ENCODE data around the gene SGSH.

The SGSH gene

DNA sequence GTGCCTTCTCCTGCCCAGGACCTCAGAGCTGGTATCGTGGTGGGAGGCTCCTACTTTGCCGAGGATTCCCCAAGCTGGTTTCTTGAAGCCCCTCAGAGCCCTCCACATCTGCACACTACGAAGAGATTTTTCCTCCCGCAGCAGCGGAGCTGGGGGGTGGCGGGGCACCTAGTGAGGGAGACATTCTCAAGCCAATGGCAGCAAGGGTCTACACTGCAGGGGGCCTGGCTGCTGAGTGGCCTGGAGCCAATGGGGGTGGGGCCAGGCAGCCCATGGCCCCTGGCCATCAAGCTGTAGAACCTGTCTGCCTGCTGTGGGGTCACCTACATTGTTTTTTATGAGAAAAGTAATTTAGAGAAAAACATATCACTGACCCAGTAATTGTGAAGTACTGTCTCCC is 5.1 kb upstream of the SGSH start:
- DNase-seq, result no peak

DNA sequence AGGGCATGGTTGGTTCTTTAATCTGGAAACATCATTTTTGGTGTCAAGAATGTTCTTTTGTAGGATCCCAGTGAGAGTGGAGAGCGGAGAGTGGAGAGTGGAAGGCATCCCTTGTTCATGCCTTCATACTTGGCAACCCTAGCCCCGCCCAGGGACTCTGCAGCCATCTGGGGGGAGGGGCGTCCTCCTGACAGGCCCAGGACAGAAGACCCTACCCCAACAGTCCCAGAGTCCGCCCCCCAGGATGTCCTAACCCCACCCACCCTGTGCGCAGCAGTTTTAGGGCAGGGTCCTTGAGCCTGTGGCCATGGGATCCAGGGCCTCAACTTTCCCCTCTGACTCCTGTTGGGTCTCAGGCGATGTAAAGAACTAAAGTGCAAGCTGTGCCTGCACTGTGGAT is 4.5 kb upstream of the SGSH start:
- DNase-seq, result no peak

DNA sequence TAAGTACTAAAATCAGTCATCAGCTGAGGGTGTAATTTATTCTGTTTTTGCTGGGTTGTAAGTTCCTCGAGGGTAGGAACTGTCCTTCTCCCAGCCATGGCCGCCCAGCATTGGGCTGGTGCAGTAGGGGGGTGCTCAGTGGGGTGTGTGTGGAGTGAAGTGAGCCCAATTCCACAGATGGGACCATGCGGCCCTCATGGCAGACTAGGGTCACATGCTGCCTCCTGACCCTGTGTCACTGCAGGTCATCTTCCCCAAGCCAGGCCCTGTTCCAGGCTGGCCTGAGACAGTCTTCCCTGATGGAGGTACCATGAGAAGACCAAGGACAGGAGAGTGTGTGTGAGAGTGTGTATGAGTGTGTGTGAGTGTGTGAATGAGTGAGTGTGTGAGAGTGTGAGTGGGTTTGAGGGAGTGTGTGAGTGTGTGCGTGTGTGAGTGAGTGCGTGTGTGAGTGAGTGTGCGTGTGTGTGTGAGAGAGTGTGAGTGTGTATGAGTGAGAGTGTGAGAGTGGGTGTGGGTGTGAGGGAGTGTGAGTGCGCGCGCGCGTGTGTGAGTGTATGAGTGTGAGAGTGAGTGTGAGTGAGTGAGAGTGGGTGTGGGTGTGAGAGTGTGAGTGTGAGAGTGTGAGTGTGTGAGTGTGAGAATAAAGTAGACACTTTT is 3.8 kb upstream of the SGSH start:
- no peak for DNase-seq

DNA sequence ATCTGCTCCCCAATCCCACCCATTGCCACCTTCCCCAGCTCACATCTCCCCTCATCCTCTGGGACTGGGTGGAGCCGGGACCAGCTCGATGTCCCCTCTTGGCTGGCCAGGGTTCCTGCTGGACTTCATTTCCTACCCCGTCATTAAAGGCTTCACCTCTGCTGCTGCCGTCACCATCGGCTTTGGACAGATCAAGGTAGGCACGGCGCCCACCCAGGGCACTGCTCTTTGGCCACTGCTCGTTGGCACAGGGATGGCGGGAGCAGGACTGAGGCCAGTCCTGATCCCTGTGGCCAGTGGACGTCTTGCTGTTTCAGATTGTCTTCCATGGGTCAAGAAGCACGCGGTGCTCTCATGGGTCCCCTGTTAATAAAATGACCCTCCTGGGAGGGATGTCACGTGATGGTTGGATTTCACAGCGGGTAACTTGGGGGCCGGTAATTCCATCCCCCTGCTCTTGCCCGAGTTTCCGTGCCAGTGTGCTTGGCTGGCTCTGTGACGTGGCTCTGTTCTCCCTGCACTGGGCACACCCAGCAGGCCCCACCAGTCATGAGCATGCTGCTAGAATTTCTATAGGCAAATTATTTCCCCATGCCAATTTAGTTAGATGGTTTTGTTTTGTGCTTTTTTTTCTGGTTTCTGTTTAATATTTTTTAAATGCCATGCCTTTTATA is 3.1 kb upstream of the SGSH start:
- DNase-seq, result no peak

DNA sequence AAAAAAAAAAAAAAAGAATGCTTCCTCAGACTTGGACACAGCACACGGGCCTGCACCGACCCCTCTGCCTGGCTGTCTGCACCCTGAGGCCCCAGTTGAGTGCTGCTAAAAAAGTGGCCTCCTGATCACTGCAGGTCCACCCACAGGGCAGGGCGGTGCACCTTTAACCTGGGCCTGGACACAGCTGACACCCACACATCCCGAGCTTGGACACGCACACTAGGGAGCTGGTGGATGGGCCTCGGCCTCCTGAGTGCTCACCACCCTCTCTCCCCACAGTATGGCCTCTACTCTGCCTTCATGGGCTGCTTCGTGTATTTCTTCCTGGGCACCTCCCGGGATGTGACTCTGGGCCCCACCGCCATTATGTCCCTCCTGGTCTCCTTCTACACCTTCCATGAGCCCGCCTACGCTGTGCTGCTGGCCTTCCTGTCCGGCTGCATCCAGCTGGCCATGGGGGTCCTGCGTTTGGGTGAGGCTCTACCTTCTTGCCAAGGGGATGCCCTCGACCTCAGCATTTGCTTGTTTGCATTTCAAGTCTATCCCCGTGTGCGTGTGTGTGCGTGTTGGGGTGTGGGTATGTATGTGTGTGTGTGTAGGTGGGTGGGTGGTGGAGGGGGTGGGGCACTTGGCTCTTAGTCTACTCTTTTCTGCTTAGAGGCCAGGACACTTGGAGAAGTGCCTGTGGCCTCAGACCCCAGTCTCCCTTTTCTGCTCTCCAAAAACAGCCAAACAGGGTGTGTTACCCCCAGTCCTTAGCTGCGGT is 2.4 kb upstream of the SGSH start:
- DNase-seq, result no peak

DNA sequence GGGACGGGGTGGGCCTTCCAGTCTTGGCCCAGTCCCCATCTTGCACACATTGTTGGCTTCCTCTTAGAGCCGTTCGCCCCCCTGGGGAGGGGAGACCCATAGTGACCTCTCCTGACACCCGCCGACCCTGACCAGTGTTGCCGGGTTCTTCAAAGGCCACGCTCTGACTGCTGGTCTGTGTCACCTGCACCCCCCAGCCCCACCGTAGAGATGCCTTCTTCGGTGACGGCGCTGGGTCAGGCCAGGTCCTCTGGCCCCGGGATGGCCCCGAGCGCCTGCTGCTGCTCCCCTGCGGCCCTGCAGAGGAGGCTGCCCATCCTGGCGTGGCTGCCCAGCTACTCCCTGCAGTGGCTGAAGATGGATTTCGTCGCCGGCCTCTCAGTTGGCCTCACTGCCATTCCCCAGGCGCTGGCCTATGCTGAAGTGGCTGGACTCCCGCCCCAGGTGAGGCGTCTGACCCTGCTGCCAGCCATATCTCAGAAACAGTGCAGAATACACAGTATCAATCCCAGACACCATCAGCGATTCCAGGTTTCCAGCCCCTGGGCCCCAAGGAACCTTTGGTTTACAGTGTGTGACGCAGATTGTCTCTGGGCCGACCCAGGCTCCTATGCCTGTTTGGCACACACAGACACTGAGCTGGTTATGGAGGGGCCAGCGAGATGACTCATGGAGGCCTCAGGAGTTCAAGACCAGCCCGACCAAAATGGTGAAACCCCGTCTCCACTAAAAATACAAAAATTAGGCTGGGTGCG is 1.4 kb upstream of the SGSH start:
- no peak for DNase-seq

DNA sequence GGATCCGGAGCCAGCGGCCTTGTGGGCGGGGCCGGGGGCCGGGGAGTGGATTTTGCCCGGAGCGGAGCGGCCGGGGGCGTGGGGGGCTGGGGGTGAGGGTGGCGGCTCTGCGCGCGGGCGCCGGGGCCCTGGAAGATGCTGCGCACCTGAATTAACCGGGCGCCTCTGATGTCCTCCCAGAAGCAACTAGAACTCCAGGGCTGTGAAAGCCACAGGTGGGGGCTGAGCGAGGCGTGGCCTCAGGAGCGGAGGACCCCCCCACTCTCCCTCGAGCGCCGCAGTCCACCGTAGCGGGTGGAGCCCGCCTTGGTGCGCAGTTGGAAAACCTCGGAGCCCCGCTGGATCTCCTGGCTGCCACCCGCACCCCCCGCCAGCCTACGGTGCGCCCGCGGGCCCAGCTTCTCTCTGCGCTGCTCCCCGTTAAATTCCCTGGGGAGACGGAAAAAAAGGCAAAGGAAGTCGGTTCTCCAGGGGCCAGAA is 643 bp upstream of the SGSH start:
- DNase-seq, result no peak

DNA sequence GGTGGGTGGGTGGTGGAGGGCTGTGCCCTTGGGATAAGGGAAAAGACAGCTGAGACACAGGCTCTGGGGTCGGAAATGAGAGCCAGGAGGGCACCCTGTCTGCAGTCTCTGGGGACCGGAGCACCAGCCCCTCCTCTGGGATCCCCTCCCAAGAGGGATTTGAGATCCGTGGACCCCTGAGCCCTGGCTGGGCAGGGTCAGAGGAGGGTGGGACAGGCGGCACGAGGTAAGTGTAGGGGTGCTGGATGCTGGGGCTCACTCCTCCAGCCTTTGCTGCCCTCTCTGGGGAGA is 425 bp downstream of the SGSH start:
- no peak for DNase-seq

DNA sequence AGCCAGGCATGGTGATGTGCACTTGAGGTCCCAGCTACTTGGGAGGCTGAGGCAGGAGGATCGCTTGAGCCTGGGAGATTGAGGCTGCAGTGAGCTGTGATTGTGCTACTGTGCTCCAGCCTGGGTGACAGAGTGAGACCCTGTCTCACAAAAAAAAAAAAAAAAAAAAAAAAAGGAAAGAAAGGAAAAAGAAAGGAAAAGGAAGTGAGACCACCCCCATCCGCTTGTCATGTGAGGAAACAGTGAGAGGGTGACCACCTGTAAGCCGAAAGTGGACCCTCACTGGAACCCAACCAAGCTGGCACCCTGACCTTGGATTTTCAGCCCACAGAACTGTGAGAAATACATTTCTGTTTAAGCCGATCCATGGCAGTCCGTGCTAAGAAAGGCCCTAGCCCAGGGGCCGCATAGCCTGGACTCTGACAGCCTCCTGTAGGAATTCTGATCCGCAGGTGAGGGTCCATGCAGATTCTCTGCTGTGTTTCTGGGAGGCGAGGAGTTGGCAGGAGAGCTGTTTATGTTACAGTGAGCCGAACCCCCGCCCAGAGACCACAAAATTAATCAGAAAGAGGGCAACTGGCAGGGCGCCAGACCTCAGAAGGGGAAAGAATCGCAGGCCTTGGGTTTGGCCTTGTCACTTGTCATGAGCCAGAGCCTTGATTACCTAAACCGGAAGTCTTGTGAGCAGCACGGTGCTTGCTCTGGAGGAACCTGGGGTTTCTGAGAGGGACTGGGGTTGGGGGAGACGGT is 945 bp downstream of the SGSH start:
- DNase-seq, result peak; percentile 37

DNA sequence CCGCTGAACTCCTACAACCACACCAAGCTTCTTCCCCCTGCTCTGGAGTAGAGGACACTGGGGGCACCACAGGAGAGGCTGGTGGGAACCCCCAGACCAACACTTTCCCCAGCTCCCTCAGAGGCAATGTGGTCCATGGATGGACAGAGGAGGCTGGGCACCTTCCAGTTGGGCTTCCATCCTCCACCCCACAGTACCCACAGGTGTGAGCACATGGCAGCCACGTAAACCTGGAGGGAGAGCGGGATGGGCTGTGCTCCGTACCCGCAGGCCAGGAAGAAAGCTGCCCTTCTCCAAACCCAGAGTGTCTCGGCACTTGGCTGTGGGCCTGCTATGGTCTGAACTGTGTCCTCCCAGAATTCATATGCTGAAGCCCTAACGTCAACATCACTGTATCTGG is 1.7 kb downstream of the SGSH start:
- DNase-seq, result no peak

DNA sequence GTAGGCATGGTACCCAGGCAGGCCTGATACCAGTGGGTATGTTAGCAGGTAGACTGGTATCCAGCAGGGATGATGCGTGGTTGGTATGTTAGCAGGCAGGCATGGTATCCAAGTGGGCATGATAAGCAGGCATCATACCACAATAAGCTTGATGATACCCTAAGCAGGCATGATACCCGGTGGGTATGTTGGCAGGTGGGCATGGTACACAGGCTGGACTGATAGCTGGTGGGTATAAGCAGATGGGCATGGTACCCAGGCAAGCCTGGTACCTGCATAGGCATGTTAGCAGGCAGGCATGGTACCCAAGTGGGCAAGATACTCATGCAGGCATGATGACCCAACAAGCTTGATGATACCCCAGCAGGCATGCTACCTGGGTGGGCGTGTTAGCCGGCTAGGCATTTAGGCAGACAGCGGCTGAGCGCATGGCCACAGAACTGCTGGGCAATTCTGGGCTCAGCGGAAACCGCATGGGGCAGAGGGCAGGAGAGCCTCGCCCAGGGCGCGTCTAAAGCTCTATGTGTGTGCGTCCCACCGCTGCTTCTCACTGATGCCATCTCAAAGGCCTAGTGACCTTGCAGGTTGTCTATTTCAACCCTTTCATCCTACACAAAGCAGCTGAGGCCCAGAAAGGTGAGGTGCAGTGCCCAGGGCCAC is 2.3 kb downstream of the SGSH start:
- DNase-seq, result no peak

DNA sequence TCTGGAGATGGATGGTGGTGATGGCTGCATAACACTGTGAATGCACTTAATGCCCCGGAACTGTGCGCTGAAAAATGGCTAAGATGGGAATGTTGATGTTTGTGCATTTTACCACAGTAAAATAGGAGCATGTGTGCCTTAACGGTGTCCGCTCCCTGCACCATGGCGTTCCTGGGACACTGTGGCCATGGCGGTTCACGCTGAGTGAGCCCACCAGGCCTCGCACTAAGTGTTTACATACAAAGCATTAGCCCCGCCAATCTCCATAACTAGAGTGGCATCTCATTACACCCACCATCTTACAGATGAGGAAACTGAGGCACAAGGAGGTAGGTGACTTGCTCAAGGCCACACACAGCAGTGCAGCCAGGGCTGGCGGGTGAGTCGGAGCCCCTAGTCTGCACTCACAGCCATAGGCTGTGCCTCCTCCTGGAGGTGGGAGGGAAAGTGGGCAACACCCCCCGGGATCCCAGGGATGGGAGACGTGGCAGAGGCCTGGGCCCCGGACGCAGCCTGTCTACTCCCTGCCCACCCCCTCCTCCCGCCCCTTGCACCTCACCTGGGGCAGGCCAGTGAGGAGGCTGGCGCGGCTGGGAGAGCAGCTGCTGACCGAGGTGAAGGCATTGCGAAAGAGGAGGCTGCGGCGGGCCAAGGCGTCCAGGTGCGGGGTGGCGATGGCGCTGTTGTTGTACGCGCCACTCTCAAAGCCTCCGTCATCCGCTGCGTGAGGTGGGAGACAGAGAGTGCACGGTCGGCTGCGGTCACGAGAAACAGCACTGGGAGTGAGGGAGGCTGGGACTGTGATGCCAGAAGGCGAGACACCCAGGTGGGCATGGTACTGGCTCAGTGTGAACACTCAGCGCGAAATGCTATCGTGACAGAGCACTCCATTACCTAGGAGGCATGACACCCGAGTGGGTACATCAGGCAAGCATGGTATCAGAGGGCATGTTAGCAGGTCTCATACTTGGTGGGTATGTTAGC is 3.4 kb downstream of the SGSH start:
- DNase-seq, result no peak

DNA sequence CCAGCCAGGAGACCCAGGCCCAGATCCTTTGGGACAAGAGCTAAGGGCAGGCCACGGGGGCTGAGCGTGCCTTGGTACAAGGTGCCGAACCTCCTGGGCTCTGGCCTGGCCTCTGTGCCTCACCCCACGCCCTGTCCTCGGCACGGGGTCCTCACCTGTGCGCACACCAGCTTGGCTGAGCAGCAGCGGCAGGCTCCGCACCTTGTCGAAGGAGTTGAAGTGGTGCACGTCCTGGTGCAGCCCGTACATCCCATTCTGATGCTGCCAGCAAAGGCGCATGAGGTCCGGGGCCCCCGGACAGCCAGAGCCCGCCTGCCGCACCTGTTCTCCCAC is 5.3 kb downstream of the SGSH start:
- DNase-seq, result no peak

DNA sequence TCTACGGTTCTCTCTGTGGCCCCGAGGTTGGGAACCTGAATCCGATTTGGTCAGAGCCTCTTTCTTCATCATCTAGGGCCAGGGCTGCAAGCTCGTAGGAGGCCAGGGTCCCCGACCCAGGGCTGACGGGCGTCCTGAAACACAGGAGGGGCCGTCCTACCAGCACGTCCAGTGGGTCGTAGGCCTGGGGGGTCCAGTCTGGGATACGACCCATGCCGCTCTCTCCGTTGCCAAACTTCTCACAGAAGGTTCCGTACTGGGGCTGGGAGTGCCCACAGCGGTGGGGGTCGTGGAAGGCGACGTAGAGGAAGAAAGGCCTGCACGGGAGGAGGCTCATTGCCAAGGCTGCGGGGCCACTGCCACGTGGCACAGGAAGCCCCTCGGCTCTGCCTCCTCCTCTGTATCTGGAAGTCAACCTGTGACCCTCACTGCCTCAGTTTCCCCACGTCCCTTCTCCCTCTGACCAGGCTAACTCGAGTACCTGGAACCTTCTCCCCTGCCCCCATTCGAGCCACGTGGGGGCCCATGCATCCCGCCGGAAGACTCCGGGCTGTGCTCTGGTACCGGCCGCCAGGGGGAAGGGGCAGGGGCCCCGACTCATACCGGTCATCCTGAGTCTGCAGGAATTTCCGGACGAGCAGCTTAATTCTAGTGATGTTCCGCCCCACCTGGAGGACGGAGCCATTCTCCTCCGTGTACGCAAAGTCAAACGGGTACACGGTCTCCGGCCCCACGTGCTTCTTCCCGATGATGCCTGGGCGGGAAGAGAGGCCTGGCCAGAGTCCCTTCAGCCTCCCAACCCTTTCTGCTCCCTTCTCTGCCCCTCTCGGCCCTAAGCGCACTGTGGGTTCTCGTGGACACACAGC is 5.9 kb downstream of the SGSH start:
- DNase-seq, result no peak

DNA sequence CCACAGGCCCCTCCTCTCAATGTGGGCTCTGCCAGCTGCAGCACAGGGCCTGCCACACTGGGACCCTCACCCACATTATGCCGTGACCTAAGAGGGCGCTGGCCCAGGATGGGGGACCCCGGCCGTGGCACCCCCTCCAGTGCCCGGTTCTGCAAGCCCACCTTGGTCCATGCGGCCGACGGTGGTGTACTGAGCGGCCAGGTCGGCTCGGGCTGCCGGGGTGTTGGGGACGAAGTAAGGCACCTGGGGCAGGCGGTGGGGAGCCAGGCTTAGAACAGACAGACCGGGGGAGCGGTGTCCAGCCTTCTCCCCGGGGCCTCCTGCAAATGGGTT is 6.5 kb downstream of the SGSH start:
- DNase-seq, result no peak

DNA sequence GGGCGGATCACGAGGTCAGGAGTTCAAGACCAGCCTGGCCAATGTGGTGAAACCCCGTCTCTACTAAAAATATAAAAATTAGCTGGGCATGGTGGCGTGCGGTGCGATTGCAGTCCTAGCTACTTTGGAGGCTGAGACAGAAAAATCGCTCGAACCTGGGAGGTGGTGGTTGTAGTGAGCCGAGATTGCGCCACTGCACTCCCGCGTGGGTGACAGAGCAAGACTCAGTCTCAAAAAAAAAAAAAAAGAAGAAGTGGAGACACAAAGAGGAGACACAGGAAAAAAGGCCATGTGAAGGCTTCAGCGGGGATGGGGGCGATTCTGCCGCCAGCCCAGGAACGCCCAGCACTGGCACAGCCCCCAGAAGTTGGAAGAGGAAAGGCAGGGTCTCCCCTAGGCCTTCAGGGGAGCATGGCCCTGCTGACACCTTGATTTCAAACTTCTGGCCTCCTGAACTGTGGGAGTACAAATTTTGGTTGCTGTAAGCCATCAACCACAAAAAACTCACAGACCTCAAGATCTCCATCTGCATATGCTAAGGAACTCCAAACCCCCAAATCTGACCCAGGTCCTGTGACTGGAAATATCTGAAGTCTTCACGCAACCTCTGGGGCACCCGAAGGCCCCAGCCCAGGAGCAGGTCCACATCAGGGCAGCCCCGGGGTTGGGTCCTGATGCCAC is 7.0 kb downstream of the SGSH start:
- no peak for DNase-seq

DNA sequence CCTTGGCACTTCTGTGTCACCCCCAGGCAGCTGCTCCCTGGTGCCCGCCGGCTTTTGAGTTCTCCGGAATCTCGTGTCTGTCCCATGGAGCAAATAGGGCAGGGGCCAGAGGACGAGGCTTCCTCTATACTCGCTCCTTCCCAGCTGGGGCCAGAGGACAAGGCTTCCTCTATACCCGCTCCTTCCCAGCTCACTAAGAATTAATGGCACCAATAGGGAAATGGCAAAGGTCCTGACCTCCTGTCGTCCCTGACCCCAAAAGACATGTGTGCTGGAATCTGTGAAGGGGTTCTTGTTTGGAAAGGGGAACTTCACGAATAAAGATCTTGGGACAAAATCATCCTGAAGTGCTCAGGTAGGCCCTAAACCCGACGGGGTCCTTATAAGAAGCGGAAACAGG is 7.6 kb downstream of the SGSH start:
- DNase-seq, result no peak

DNA sequence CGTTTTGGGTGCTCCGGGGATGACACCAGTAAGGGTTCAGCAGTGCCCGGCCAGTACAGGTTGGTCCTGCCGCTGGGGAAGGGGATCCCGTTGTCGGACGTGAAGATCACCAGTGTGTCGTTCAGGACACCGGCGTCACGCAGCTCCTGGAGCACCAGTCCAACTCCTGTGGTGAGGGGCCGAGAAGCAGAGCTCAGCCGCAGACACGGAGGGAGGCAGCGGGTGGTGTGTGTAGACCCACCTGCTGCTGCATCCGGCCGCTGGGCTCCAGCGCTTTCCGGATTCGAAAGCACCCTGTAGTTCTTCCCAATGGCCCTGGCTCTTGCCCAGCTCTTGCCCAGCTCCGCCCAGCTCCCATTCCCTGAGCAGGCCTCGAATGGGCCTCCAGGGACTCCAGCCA is 8.0 kb downstream of the SGSH start:
- DNase-seq, result no peak

DNA sequence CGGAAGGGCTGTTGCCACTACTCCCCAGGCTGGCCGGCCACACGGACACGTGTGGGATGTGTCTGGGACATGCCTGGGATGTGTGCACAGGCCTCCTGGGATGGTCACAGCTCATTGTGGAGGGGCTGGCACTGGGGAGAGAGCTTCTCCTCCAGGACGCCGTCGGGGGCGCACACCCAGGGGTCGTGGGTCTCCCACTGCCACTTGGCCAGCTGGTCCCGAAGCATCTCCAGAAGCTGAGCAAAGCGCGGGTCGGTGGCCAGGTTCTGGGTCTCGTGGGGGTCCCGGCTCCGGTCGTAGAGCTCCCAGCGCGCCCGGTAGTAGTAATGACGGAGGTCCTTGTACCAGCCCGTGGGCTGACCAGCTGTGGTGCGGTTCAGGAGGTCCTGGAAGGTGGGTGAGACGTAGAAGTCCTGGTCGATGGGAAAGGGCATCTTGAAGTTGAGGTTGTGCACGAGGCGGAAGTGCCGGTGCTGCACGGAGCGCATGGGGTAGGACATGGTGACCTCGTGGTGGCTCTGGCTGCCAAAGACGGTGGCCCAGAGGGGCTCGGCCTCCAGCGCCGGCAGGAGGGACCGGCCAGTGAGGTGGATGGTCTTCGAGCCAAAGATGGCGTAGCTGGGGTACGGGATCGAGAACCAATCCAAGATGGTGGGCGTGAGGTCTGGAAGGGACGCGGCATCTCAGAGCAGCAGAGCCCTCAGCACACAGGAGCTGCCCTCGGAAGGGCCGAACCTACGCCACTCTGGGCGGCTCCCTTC is 9.6 kb downstream of the SGSH start:
- DNase-seq, result no peak

Data from activated gamma-delta T cell (primary cell).